ENCODE results near the gene TMEM236. TPM values are rescaled to one million over a fixed set of nuclear protein-coding genes. Genes with fewer than 3 reads are reported as not detected.
A peak's percentile ranks its signal among the peaks of the same experiment; 100 is the strongest.

The TMEM236 gene
- total and polyA plus RNA-seq, 2 of the 4 experiments (the other 2 are of a cell fraction), result not detected

DNA sequence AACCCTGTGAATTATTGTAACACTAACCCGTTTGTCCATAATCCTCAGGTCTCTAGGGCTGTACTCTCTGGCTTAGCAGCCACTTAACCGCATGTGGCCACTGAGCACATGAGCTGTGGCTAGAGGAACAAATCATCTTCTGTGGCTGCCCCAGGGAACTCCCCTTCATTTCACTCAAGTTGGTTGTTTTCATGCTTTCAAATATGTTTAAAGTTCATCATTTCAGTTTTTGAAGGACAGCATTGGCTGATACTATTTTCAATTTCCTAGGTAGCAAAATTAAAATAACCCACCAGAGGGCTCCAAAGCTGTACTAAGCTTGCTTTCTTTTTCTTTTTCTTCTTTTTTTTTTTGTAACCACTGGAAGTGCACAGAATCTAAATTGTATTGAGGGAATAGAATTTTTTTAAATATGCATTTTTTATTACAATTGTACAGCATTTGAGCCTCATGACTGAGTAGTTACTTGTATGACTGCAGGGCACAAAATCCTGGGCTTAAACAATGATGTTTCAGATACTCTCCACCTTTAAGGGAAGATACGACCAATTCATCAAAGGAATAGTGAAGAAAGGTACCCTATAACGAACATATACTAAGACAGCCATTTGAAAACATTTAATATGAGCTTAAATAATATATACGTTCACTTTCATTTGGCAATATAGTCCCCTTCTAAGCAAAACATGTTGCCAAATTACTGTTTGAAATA, 95.7 kb downstream of the TMEM236 start:
- H2BK5ac ChIP-seq (ENCODE audit: low read depth, low read length, poor library complexity, severe bottlenecking), result no peak overlapping the region

More for the DNA sequence above, 95.7 kb downstream of the TMEM236 start:
- no peak overlapping the region for H4K8ac ChIP-seq (ENCODE audit: low read depth in 2 of 2, low read length in 2 of 2)
- H2BK20ac ChIP-seq (ENCODE audit: low read depth, low read length), result no peak overlapping the region
- no peaks in the 10 kb centered on the region for H3K9me3 ChIP-seq (ENCODE audit: control insufficient read depth, insufficient read depth, low read length)
- in situ Hi-C loops (cut with MboI; ENCODE audit: low sequenced_read_pairs), result loop anchor here (5.0 kb wide), 1 partner anchor 370 kb away; no protein-coding TSS in a partner anchor
- H3K4me3 ChIP-seq (ENCODE audit: insufficient read depth, low read depth, low read length), result no peak overlapping the region
- H3K27me3 ChIP-seq (ENCODE audit: control insufficient read depth, insufficient read depth, low read length), result peaks cover 14% of the 10 kb centered on the region
- ChIA-PET CTCF (interaction anchor here (0.6 to 4.0 kb wide), 8 partner anchors 9 to 369 kb away, joined by 3 to 20 read pairs (median 3); no protein-coding TSS in a partner anchor), POLR2A (ENCODE audit: unreplicated experiment) (no interaction called here)
- no peak overlapping the region for H3K18ac ChIP-seq (ENCODE audit: low read depth, low read length)
- no peak overlapping the region for H2AK5ac ChIP-seq (ENCODE audit: low read depth, low read length)
- no peak overlapping the region for H3K9ac ChIP-seq (ENCODE audit: low read depth, low read length)
- dilution Hi-C loops (cut with HindIII; ENCODE audit: low sequenced_read_pairs, unreplicated experiment), result no loop called here
- H3K79me1 ChIP-seq (ENCODE audit: low read depth in 1 of 2, low read length in 2 of 2), result no peaks in the 10 kb centered on the region
- H3K4ac ChIP-seq (ENCODE audit: low read depth, low read length), result no peak overlapping the region
- intact Hi-C loops (cut with micrococcal nuclease), result loop anchor here (1.0 to 5.0 kb wide), 5 partner anchors 240 to 465 kb away; no protein-coding TSS in a partner anchor
- whole genome bisulfite sequencing, 2 experiments (ENCODE audit: extremely low coverage in 2 of 2, insufficient read length in 1 of 2), result 70% methylated on average over 2 of the region's 5 CpGs; no CpG with 5 or more reads in 1 of the 2 experiments
- H2BK15ac ChIP-seq (ENCODE audit: low read depth, low read length), result no peak overlapping the region
- no peak overlapping the region for H2BK120ac ChIP-seq (ENCODE audit: low read depth, low read length)
- no peaks in the 10 kb centered on the region for H3K4me1 ChIP-seq (ENCODE audit: control insufficient read depth, insufficient read depth, low read length)
- DNase-seq (peak; percentile 34), ATAC-seq (ENCODE audit: low read depth) (peak; percentile 51)
- H4K5ac ChIP-seq (ENCODE audit: low read depth, low read length), result no peak overlapping the region
- H3K23ac ChIP-seq (ENCODE audit: low read depth, low read length), result no peak overlapping the region
- H2AK9ac ChIP-seq (replicated peaks; ENCODE audit: low read depth, low read length, poor library complexity), result no peak overlapping the region
- no peaks in the 10 kb centered on the region for H3K9me1 ChIP-seq (ENCODE audit: insufficient read depth, low read length)
- H3K4me2 ChIP-seq (ENCODE audit: low read depth, low read length), result no peak overlapping the region
- H3K27ac ChIP-seq (ENCODE audit: insufficient read depth, low read length), result no peak overlapping the region
- no peak overlapping the region for H3K14ac ChIP-seq (replicated peaks; ENCODE audit: low read depth, low read length)
- no peaks in the 10 kb centered on the region for H3K36me3 ChIP-seq (ENCODE audit: control insufficient read depth, insufficient read depth, low read length)
- TF ChIP-seq SMC3 (IDR thresholded peaks at IDR 0.05; ENCODE audit: low read depth, low read length) (peak; percentile 79), RAD21 (IDR thresholded peaks at IDR 0.05; ENCODE audit: low read length) (peak; percentile 69), BHLHE40 (IDR thresholded peaks at IDR 0.05; ENCODE audit: low read depth, low read length) (no peak), CTCF (conservative IDR thresholded peaks at IDR 0.05; ENCODE audit: low read depth, low read length) (peak; percentile 64)
- no peaks in the 10 kb centered on the region for H4K20me1 ChIP-seq (ENCODE audit: insufficient read depth, low read length)
- no peak overlapping the region for H4K91ac ChIP-seq (ENCODE audit: insufficient read depth, low read depth, low read length)
- H3K56ac ChIP-seq (ENCODE audit: extremely low read depth, insufficient read depth, low read length), result no peak overlapping the region
- no peak overlapping the region for H2AFZ ChIP-seq (replicated peaks; ENCODE audit: low read length, poor library complexity)
- BruUV-seq (replicated peaks), result no TSS peak
